HL-60/S4 treated with retinoic acid at 250 ng/mL for 4 days and 3 days (cell line): Measurements from ENCODE around the gene SIX2.

Source experiments
- in situ Hi-C: fragments of 300-500 bp; cut with MboI; formaldehyde crosslinking; loops from 2 replicates; pipeline ENCODE4 v1.7.0; 2022; ENCODE audit warnings: low sequenced_read_pairs

SIX2 gene

GRCh38 chr2:45024097-45024496, 14.8 kb upstream of the SIX2 start:
- in situ Hi-C loops: no loop called here

DNA sequence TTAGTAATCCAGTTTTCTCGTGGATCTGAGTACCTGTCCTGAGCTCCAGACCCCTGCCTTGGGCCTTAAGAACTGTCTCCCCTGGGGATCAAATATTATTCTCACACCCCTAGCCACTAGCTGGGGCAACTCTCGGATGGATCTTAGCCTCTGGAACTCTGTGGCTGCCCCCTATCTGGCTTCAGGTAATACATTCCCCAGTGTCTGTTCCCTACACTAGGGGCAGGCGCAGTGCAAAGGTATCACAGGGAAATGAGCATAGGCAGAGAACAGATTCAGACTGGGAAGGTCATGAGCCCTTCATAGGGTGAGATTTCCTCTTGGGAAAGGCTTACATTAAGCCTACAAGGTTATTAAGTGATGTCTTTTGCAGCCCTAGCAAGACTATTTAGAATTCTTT, 11.2 kb upstream of the SIX2 start:
- in situ Hi-C loops: no loop called here

DNA sequence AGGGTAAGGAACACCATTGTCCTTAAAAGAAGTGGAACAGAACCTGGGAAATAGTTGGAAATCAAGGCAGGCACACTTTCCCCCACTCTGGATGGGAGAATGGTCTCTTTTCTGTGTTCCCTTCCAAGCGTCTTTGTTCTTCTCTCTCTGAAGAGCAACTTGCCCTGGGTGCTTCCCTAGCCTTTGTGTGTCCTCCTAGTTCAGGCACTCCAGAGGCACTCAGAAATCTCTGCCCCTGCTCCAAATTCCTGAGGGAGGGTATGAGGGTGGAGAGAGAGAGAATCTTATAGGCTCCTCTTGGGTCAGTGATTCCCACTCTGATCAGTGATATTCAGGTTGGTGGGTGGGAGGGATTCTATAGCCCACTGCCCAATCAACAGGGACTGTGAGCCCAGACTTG, 8.8 kb upstream of the SIX2 start:
- in situ Hi-C loops: no loop called here

DNA sequence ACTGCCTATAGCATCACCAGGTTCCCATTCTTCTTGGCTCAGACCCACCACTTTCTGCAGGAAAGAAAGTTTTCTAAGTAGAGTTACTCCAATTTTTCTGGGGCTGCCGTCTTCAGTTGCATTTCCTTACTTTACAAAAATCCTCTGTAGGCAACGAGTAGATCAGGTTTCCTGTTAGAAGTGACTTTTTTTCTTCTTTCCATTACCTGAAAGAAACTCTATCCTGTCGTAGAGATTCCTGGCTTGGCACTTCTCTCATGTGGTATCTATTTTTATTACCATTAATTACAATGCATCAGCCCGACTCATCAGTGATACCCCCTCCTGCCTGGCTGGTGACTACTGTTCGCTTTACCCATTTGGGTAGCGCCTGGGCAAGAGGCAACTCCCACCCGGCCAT, 5.6 kb upstream of the SIX2 start:
- in situ Hi-C loops: no loop called here

GRCh38 chr2:45014016-45014702, 4.9 kb upstream of the SIX2 start:
- in situ Hi-C loops: no loop called here

GRCh38 chr2:45013229-45014015, 4.2 kb upstream of the SIX2 start:
- in situ Hi-C loops: no loop called here

- in situ Hi-C loops: no loop called here
Observed at GRCh38 chr2:45012733-45013132, 3.5 kb upstream of the SIX2 start.

DNA sequence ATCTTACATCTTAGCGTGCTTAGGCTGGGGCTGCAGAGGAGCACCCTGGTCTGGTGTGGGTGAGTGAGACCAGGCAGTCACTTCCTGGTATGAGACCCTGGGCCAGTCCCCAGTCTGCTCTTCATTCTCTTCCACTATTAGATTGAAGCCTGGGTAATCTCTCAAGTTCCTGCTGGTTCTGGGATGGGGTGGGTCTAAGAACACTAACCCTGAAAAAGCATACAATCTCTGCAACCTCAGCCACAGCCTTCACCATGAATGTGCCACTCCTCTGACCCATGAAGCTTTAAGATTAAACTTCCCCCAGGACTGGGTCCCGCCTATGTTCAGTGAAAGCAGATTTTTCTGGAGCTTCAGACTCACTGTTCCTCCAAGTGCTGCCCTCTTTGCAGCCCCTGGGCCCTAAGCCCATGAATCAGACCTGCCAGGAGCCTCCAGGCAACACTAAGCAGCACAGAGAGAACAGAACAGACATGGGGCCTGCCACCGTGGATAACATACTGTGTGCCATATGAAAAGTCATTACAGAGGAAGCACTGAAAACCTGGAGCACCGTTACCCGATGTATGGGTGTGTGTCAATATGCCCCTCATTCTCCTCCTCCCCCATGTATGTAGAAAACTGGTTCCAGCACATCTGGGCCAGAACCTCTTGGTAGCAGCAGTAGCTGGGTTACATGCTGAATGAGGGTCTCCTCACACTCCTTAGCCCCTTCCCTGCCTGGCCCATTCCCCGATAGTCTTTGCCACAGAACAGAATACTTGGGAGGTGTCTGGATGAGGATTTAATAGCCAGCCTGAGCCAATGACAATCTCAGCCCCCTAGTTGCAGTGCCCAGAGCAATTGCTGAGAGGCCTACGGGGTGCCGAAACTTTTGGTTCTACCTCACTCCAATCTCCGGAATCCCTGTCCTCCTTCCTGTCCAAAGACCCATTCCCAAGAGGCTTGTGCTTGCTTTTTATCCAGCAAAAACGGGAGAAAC, 2.7 kb upstream of the SIX2 start:
- in situ Hi-C loops: no loop called here

- in situ Hi-C loops: no loop called here
Observed at GRCh38 chr2:45011121-45011520, 1.9 kb upstream of the SIX2 start.

DNA sequence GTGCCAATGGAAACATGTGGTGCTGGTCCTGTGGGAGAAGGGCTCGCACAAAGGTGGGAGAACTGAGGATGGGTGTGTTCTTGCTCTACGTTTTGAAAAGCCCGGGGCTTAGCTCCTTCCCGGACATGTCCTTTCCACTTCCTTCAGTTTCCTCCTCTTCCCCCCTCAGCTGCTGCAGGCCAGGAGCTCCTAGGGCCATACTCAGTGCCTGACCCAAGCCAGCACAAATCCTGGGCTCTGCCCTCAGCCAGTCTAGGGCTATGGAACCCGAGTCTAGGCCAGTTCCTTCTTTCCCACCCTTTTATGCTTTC, 1.4 kb upstream of the SIX2 start:
- in situ Hi-C loops: no loop called here

DNA sequence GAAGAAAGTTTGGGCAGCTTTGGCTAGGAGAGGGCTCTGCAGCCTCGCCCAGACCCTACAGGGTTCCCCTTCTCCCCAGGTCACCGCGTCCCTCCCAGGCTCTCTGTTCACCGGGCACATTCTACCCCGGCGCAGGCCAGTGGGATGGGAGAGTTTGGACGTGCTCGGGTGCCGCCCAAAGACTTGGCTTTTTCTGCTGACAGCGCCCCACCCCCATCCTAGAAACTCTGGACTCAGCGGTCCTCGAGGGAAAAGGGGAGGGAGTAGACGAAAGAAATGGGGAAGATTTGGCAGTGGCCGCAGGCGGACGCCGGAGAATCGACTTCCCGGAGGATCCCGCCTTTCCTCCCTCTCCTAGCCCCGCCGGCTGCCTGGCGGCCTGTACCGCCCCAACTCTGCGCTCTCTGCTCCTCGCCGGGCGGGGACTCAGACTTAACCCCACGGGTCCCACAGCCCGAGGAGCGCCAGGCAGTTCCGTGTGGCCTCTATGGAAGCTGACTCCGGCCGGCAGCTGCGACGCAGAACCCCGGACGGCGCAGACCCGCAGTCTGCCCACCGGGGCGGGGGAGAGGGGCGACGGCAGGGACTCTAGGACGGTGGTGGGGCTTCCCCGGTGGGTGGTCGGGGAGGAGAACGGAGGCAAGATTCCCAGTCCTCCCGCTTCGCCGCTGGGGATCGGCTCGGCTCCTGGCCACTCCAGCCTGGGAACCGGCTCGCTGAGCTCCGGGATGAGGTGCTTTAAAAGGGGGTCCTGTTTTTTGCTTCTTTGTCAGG, 863 bp upstream of the SIX2 start:
- in situ Hi-C loops: no loop called here

GRCh38 chr2:45008296-45009129, 739 bp downstream of the SIX2 start:
- in situ Hi-C loops: no loop called here

- in situ Hi-C loops: no loop called here
Observed at GRCh38 chr2:45007961-45008295, 1.3 kb downstream of the SIX2 start.

- in situ Hi-C loops: no loop called here
Observed at GRCh38 chr2:45006942-45007287, 2.3 kb downstream of the SIX2 start.

DNA sequence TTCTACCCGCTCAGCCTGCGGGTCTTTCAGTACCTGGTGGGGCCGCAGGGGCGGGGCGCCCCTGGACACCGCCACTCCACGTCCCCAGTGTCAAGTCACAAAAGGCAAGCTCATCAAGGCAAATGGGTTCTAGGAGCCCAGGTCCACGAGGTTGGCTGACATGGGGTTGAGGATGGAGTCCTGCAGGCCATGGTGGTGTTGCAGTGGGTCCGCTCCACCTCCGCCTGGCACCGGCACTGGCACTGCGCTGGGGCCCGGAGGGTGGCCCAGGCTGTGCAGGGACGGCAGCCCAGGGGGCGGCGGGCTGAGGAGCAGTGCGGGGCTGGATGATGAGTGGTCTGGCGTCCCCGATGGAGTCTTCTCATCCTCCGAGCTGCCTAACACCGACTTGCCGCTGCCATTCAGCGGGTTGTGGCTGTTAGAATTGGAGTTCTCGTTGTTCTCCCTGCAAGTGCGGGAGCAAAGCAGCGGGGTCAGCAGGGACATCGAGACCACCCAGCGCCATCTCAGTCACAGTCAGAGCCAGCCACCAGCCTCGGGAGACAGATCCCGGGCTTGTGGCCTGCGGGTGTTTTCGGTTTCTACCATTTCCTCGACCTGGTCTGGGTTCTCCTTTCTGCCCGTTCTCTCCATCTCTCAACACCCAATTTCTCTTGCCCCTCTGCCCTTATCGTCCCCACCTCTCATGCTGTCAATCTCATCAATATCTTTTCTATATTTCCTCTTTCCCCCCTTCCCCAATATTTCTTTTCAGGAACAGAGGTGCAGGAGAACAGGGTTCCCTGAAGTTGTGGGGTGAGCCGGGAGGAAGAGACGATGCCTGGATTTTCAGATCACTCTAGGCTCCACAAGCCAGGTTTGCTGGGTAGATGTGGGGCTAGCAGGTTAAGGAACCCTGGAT, 3.0 kb downstream of the SIX2 start:
- in situ Hi-C loops: no loop called here

GRCh38 chr2:45005261-45006002, 3.8 kb downstream of the SIX2 start:
- in situ Hi-C loops: no loop called here

GRCh38 chr2:45004562-45005191, 4.6 kb downstream of the SIX2 start:
- in situ Hi-C loops: no loop called here
